Osteocyte (in vitro differentiated cells): ENCODE results near the gene CD177. TPM values are rescaled to one million over a fixed set of nuclear protein-coding genes. Genes with fewer than 3 reads are reported as not detected.
"Not testable (repeated sequence)": the region's sequence is repeated elsewhere in the genome, so short reads cannot be mapped to it uniquely, and the experiment has no call there.

Experiments used
- DNase-seq: peaks from one replicate; pipeline ENCODE4 v3.0.0; 2021; ENCODE audit warnings: mixed read lengths; ENCODE audit not compliant: unreplicated experiment; ENCODE audit errors: extremely low spot score
- H3K27ac Mint-ChIP-seq: one replicate; pipeline ENCODE4 v1.8.0; 2021; ENCODE audit warnings: mild to moderate bottlenecking, mixed read lengths; ENCODE audit not compliant: unreplicated experiment
- H3K27me3 Mint-ChIP-seq: one replicate; pipeline ENCODE4 v1.8.0; 2021; ENCODE audit warnings: mixed read lengths; ENCODE audit not compliant: unreplicated experiment
- H3K36me3 Mint-ChIP-seq: one replicate; pipeline ENCODE4 v1.8.0; 2021; ENCODE audit warnings: mixed read lengths; ENCODE audit not compliant: unreplicated experiment
- H3K4me1 Mint-ChIP-seq: one replicate; pipeline ENCODE4 v1.8.0; 2021; ENCODE audit warnings: mixed read lengths; ENCODE audit not compliant: unreplicated experiment
- H3K4me3 Mint-ChIP-seq: one replicate; pipeline ENCODE4 v1.8.0; 2021; ENCODE audit warnings: mild to moderate bottlenecking, moderate library complexity, mixed read lengths; ENCODE audit not compliant: unreplicated experiment
- H3K9me3 Mint-ChIP-seq: one replicate; pipeline ENCODE4 v1.8.0; 2021; ENCODE audit warnings: mixed read lengths; ENCODE audit not compliant: unreplicated experiment
- total RNA-seq: library from RNA; stranded (reverse); gene quantifications from 2 replicates; pipeline ENCODE4 v1.2.1, GENCODE V29; 2021
- TF ChIP-seq, protein P1 (sequence below): fragments of 200-600 bp; sonication (generic); IDR thresholded peaks from 2 replicates; pipeline ENCODE4 v1.5.0; 2021; ENCODE audit warnings: antibody characterized with exemption, mild to moderate bottlenecking, moderate library complexity

Gene CD177
- total RNA-seq, 1 donor from 2014 or later: not detected

DNA sequence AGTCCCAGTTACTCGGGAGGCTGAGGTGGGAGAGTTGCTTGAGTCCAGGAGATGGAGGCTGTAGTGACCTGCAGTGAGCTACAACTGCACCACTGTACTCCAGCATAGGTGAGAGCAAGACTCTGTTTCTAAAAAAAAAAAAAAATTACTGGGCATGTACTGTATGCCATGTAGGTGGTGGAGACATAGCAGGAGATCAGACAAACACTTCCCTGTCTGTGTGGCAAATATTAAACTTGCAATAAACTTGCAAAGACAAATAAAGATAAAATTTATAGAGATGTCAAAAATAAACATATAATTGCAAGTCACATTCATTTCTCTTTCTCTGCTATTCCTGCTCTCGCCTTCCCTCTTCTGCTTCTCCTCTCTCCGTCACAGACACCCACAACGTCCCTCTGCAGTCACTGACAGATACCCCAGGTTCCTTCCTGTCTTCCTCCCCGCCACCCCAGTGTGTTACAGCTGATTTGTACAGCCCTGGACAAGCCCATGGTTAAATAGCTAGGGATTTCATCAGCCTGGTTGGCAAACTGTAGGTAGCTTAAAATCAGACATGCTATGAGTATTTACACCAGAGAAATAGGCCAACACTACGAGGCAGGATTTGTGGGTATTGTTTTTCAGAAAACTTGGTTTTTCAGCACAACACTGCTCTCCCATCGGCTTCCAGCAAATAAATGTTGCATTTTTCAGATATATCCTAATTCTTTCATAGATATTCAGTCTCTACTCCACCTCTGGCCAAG is 1.3 kb upstream of the CD177 start:
- H3K9me3 Mint-ChIP-seq: peaks cover 7% of the 10 kb centered on the region
- no peaks in the 10 kb centered on the region for H3K4me1 Mint-ChIP-seq
- DNase-seq: no peak
- no peak overlapping the region for H3K27ac Mint-ChIP-seq
- peaks cover 3% of the 10 kb centered on the region for H3K27me3 Mint-ChIP-seq
- no peak overlapping the region for H3K4me3 Mint-ChIP-seq
- H3K36me3 Mint-ChIP-seq: no peaks in the 10 kb centered on the region
- TF ChIP-seq, protein P1, sequence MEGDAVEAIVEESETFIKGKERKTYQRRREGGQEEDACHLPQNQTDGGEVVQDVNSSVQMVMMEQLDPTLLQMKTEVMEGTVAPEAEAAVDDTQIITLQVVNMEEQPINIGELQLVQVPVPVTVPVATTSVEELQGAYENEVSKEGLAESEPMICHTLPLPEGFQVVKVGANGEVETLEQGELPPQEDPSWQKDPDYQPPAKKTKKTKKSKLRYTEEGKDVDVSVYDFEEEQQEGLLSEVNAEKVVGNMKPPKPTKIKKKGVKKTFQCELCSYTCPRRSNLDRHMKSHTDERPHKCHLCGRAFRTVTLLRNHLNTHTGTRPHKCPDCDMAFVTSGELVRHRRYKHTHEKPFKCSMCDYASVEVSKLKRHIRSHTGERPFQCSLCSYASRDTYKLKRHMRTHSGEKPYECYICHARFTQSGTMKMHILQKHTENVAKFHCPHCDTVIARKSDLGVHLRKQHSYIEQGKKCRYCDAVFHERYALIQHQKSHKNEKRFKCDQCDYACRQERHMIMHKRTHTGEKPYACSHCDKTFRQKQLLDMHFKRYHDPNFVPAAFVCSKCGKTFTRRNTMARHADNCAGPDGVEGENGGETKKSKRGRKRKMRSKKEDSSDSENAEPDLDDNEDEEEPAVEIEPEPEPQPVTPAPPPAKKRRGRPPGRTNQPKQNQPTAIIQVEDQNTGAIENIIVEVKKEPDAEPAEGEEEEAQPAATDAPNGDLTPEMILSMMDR: no peak

- H3K27ac Mint-ChIP-seq: no peak overlapping the region
- no peak for DNase-seq
- peaks cover 7% of the 10 kb centered on the region for H3K9me3 Mint-ChIP-seq
- H3K27me3 Mint-ChIP-seq: peaks cover 3% of the 10 kb centered on the region
- H3K36me3 Mint-ChIP-seq: no peaks in the 10 kb centered on the region
- no peak overlapping the region for H3K4me3 Mint-ChIP-seq
- TF ChIP-seq, protein P1: no peak
- H3K4me1 Mint-ChIP-seq: no peaks in the 10 kb centered on the region
Observed at GRCh38 chr19:43354305-43354627, 780 bp downstream of the CD177 start.

DNA sequence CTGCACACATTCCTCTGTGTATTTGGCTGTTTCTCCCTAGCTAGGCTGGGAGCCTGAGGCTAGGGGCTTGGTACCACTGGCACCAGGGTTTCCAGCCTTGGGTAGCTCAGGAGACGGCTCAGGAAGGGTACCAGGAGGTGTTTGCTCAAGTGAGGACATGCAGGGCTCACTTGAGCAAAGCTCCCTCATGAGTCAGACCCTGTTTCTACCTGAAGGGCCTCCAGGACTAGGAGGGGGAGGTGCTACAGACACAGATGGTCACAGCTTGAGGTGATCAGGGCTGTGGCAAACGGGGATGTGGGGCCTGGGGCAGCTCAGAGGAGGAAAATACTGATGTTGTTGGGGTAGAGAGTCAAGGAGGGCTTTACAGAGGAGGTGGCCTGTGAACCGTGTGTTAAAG is 3.3 kb downstream of the CD177 start:
- DNase-seq: not testable (repeated sequence)

GRCh38 chr19:43362179-43362578 is 8.7 kb downstream of the CD177 start:
- DNase-seq: no peak
- TF ChIP-seq, protein P1: no peak
- no peaks in the 10 kb centered on the region for H3K27me3 Mint-ChIP-seq
- no peak overlapping the region for H3K27ac Mint-ChIP-seq
- H3K4me3 Mint-ChIP-seq: no peak overlapping the region
- no peaks in the 10 kb centered on the region for H3K4me1 Mint-ChIP-seq
- no peaks in the 10 kb centered on the region for H3K9me3 Mint-ChIP-seq
- H3K36me3 Mint-ChIP-seq: no peaks in the 10 kb centered on the region

More for the DNA sequence above, 3.3 kb downstream of the CD177 start:
- not testable (repeated sequence) for H3K9me3 Mint-ChIP-seq, H3K27ac Mint-ChIP-seq, H3K36me3 Mint-ChIP-seq, H3K4me1 Mint-ChIP-seq, H3K27me3 Mint-ChIP-seq, H3K4me3 Mint-ChIP-seq

DNA sequence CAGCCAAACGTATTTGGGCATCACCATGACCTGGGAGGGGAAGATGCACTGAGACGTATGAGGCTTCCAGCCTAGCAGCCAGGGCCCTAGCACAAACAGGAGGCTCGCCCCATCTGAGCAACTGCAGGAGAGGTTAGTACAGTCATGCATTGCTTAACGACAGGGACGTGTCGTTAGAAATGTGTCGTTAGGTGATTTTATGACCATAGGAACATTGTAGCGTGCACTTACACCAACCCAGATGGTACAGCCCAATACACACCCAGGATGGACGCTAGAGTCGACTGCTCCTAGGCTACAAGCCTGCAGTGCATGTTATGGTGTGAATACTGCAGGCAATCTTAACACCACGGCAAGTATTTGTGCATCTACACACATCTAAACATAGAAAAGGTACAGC is 9.3 kb downstream of the CD177 start:
- H3K9me3 Mint-ChIP-seq: no peaks in the 10 kb centered on the region
- no peak for DNase-seq
- H3K27ac Mint-ChIP-seq: no peak overlapping the region
- no peak overlapping the region for H3K4me3 Mint-ChIP-seq
- no peaks in the 10 kb centered on the region for H3K36me3 Mint-ChIP-seq
- H3K27me3 Mint-ChIP-seq: no peaks in the 10 kb centered on the region
- no peaks in the 10 kb centered on the region for H3K4me1 Mint-ChIP-seq
- TF ChIP-seq, protein P1: no peak

GRCh38 chr19:43365677-43366076 is 12.2 kb downstream of the CD177 start:
- H3K36me3 Mint-ChIP-seq, H3K27me3 Mint-ChIP-seq, H3K4me3 Mint-ChIP-seq, H3K9me3 Mint-ChIP-seq, H3K4me1 Mint-ChIP-seq, DNase-seq, H3K27ac Mint-ChIP-seq: not testable (repeated sequence)
